Activated naive CD8-positive, alpha-beta T cell treated with anti-CD3 and anti-CD28 coated beads, Interleukin-2, amount 10 ng/mL, durations not matched to agents 7 days and 5 days (primary cell): Measurements from ENCODE around the gene EDC3. TPM values are rescaled to one million over a fixed set of nuclear protein-coding genes. Genes with fewer than 3 reads are reported as not detected.

Experiments used
- ATAC-seq: fragments of 150-1000 bp; cut with Tn5 transposase; one replicate; pipeline ENCODE4 v1.10.0; 2021; ENCODE audit warnings: low read depth, moderate library complexity
- POLR2A ChIA-PET: fragments of 350-600 bp; sonication (Branson Sonifier 250); formaldehyde crosslinking; loops from one replicate; lab custom pipeline; 2021; ENCODE audit warnings: antibody characterized with exemption; lab: Charles Lee
- DNase-seq: peaks from one replicate; pipeline ENCODE4 v3.0.0; 2021
- H3K27ac Mint-ChIP-seq: one replicate; pipeline ENCODE4 v1.8.0; 2022; ENCODE audit warnings: mild to moderate bottlenecking, mixed read lengths
- H3K27me3 Mint-ChIP-seq: one replicate; pipeline ENCODE4 v1.8.0; 2022; ENCODE audit warnings: mild to moderate bottlenecking, moderate library complexity, mixed read lengths
- H3K36me3 Mint-ChIP-seq: one replicate; pipeline ENCODE4 v1.8.0; 2021; ENCODE audit warnings: mild to moderate bottlenecking, mixed read lengths
- H3K4me1 Mint-ChIP-seq: one replicate; pipeline ENCODE4 v1.8.0; 2021; ENCODE audit warnings: mixed read lengths
- H3K4me3 Mint-ChIP-seq: one replicate; pipeline ENCODE4 v1.8.0; 2022; ENCODE audit warnings: mild to moderate bottlenecking, moderate library complexity, mixed read lengths
- H3K9me3 Mint-ChIP-seq: one replicate; pipeline ENCODE4 v1.8.0; 2021; ENCODE audit warnings: mixed read lengths
- total RNA-seq, 2 experiments: library from RNA; stranded (reverse); gene quantifications; one replicate each; pipeline ENCODE4 v1.2.3, GENCODE V29; 2021

The EDC3 gene
- total RNA-seq, 2 experiments from 2014 or later: 46.7 to 47.0 TPM

GRCh38 chr15:74614744-74615507 lies 80.9 kb downstream of the EDC3 start:
- H3K4me3 Mint-ChIP-seq: peak overlapping the region; percentile 96
- H3K4me1 Mint-ChIP-seq: peaks cover 23% of the 10 kb centered on the region
- DNase-seq: peak; percentile 97
- H3K9me3 Mint-ChIP-seq: no peaks in the 10 kb centered on the region
- peaks cover 6% of the 10 kb centered on the region for H3K36me3 Mint-ChIP-seq
- peak; percentile 43 for ATAC-seq
- POLR2A ChIA-PET: interaction anchor here (0.6 to 9.2 kb wide), 18 partner anchors 10 to 323 kb away, joined by 3 to 49 read pairs (median 4); partner anchors contain the start of genes ARID3B, COX5A, CSK and CYP1A1
- no peaks in the 10 kb centered on the region for H3K27me3 Mint-ChIP-seq
- H3K27ac Mint-ChIP-seq: peak overlapping the region; percentile 95

GRCh38 chr15:74613953-74614743 lies 81.7 kb downstream of the EDC3 start:
- ATAC-seq: no peak
- Mint-ChIP-seq H3K27me3 (no peaks in the 10 kb centered on the region), H3K9me3 (no peaks in the 10 kb centered on the region), H3K4me1 (peaks cover 23% of the 10 kb centered on the region), H3K4me3 (peak overlapping the region; percentile 96), H3K27ac (peak overlapping the region; percentile 45), H3K36me3 (peaks cover 4% of the 10 kb centered on the region)
- no peak for DNase-seq
- POLR2A ChIA-PET: interaction anchor here (0.7 to 9.2 kb wide), 14 partner anchors 11 to 240 kb away, joined by 3 to 49 read pairs (median 8); partner anchors contain the start of genes ARID3B, CSK, CYP1A1 and UBL7

- no peak for DNase-seq
- peaks cover 20% of the 10 kb centered on the region for H3K4me1 Mint-ChIP-seq
- H3K27ac Mint-ChIP-seq: peak overlapping the region; percentile 15
- H3K4me3 Mint-ChIP-seq: peak overlapping the region; percentile 32
- no peaks in the 10 kb centered on the region for H3K9me3 Mint-ChIP-seq
- ATAC-seq: no peak
- H3K36me3 Mint-ChIP-seq: peaks cover 4% of the 10 kb centered on the region
- H3K27me3 Mint-ChIP-seq: no peaks in the 10 kb centered on the region
- POLR2A ChIA-PET: interaction anchor here (9.2 kb wide), 1 partner anchor 14 kb away, joined by 49 read pairs; no protein-coding TSS in a partner anchor
Observed at GRCh38 chr15:74613089-74613952, 82.5 kb downstream of the EDC3 start.

DNA sequence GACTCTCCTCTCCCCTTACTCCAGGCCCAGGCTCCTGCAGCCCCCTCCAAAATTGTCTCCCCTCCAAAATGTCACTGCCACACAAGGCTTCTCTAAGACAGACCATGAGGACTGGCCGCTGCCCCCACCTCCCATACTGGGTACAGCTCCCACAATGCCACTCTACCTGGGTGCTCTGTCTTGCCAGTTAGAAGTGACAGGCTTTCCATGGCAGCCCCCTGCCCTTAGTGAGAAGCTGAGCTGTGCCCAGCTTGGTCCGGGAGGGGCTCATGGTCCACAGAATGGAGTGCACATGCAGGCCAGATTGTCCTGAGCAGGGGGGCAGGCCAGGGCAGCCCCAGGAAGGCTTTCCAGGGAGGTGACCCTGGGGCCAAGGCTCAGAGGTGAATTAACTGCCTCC lies 83.1 kb downstream of the EDC3 start:
- Mint-ChIP-seq H3K9me3 (no peaks in the 10 kb centered on the region), H3K27ac (no peak overlapping the region), H3K4me1 (peaks cover 14% of the 10 kb centered on the region), H3K27me3 (no peaks in the 10 kb centered on the region), H3K4me3 (peak overlapping the region; percentile 17), H3K36me3 (peaks cover 4% of the 10 kb centered on the region)
- no peak for DNase-seq
- POLR2A ChIA-PET: interaction anchor here (0.8 to 9.2 kb wide), 2 partner anchors 14 to 71 kb away, joined by 3 to 49 read pairs; partner anchors contain the start of gene ARID3B
- no peak for ATAC-seq

GRCh38 chr15:74611834-74612233 lies 84.0 kb downstream of the EDC3 start:
- no peak for ATAC-seq
- POLR2A ChIA-PET: interaction anchor here (0.8 to 9.2 kb wide), 2 partner anchors 13 to 71 kb away, joined by 3 to 49 read pairs; partner anchors contain the start of gene ARID3B
- Mint-ChIP-seq H3K9me3 (no peaks in the 10 kb centered on the region), H3K4me1 (peaks cover 6% of the 10 kb centered on the region), H3K36me3 (peaks cover 3% of the 10 kb centered on the region), H3K27ac (no peak overlapping the region), H3K27me3 (no peaks in the 10 kb centered on the region), H3K4me3 (no peak overlapping the region)
- no peak for DNase-seq

DNA sequence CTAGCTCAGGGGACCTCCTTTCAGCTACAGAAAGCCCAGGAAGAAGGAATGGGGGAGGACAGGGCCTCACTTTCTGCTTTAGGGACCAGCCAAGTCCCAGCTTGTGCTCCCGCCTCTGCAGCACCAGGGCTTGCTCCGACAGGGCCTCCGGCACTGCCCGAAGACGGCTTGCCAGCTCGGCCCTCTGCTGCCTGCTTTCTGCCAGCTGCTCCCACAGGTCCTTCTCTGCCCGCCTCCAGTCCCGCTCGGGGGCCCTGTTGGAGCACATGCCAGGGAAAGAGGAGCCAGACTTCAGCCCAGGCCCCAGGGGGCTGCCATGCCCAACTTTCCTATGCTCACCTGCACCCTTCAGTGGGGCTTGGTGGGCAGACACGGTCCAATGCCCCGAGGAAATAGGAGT lies 84.5 kb downstream of the EDC3 start:
- POLR2A ChIA-PET: interaction anchor here (9.2 kb wide), 1 partner anchor 12 kb away, joined by 49 read pairs; no protein-coding TSS in a partner anchor
- no peaks in the 10 kb centered on the region for H3K9me3 Mint-ChIP-seq
- no peak overlapping the region for H3K4me3 Mint-ChIP-seq
- H3K4me1 Mint-ChIP-seq: peaks cover 4% of the 10 kb centered on the region
- H3K27ac Mint-ChIP-seq: no peak overlapping the region
- H3K36me3 Mint-ChIP-seq: peaks cover under 1% of the 10 kb centered on the region
- ATAC-seq (no peak), DNase-seq (no peak)
- H3K27me3 Mint-ChIP-seq: no peaks in the 10 kb centered on the region

DNA sequence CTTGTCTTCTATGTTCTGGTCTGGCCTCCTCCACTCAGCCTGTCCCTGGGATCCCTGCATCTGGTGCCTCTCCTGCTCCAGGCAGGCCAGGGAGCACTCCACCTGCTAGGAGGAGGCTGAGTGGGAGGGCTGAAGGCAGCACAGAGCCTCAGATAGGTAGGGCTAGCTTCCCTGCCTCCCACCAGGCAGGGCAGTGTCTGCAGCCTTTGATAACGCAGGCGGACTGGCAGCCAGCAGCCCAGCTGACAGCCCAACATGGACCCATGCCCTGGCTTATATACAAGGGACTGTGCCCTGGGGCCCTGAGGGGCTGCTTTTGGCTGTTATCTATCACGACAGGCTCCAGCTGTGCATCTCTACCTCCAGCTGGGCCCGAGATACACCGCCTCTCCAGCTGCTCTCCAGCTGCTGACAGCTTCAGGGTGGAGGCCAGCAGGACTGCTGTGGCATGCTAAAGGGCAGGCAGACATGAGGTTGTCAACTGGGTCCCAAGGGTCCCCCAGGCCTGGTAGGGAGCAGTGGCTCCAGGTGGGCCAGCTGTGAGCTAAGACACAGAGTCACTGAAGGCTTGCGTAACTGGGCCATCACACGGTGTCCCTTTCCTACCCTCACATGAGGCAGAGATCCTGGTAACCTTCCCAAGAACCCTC lies 85.4 kb downstream of the EDC3 start:
- H3K36me3 Mint-ChIP-seq: no peaks in the 10 kb centered on the region
- no peak overlapping the region for H3K4me3 Mint-ChIP-seq
- POLR2A ChIA-PET: interaction anchor here (0.6 to 9.2 kb wide), 2 partner anchors 11 to 315 kb away, joined by 4 to 49 read pairs; no protein-coding TSS in a partner anchor
- DNase-seq (no peak), ATAC-seq (no peak)
- H3K9me3 Mint-ChIP-seq: no peaks in the 10 kb centered on the region
- no peaks in the 10 kb centered on the region for H3K27me3 Mint-ChIP-seq
- no peak overlapping the region for H3K27ac Mint-ChIP-seq
- peaks cover 5% of the 10 kb centered on the region for H3K4me1 Mint-ChIP-seq

- ATAC-seq (no peak), DNase-seq (no peak)
- Mint-ChIP-seq H3K4me1 (peaks cover 5% of the 10 kb centered on the region), H3K27ac (no peak overlapping the region), H3K4me3 (no peak overlapping the region), H3K9me3 (no peaks in the 10 kb centered on the region), H3K36me3 (no peaks in the 10 kb centered on the region), H3K27me3 (no peaks in the 10 kb centered on the region)
- POLR2A ChIA-PET: interaction anchor here (0.6 to 9.2 kb wide), 2 partner anchors 11 to 316 kb away, joined by 4 to 49 read pairs; no protein-coding TSS in a partner anchor
Observed at GRCh38 chr15:74609938-74610301, 85.9 kb downstream of the EDC3 start.

GRCh38 chr15:74608786-74609185 lies 87.0 kb downstream of the EDC3 start:
- no peak for DNase-seq
- Mint-ChIP-seq H3K4me3 (no peak overlapping the region), H3K4me1 (peaks cover 5% of the 10 kb centered on the region), H3K9me3 (no peaks in the 10 kb centered on the region), H3K36me3 (no peaks in the 10 kb centered on the region), H3K27me3 (no peaks in the 10 kb centered on the region), H3K27ac (no peak overlapping the region)
- no peak for ATAC-seq
- POLR2A ChIA-PET: interaction anchor here (0.6 to 9.2 kb wide), 3 partner anchors 10 to 206 kb away, joined by 3 to 49 read pairs (median 3); no protein-coding TSS in a partner anchor

DNA sequence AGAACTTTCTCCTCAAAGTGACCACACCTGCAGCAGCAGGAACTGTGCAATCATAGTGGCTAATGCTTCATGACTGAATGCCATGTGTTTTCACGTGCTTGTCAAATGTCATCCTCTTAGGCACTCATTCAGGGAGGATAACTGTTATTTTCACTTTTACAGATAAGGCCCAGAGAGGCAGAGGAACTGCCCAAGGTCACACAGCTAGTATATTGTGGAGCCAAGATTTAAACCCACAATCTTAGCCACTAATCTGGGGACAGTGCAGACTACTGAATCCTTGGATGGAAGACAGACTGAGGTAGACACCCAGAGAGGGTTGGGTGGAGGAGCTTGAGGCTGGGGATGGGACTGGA lies 90.1 kb downstream of the EDC3 start:
- H3K36me3 Mint-ChIP-seq: no peaks in the 10 kb centered on the region
- H3K4me3 Mint-ChIP-seq: no peak overlapping the region
- H3K27me3 Mint-ChIP-seq: no peaks in the 10 kb centered on the region
- DNase-seq (no peak), ATAC-seq (no peak)
- H3K9me3 Mint-ChIP-seq: no peaks in the 10 kb centered on the region
- peak overlapping the region; percentile 20 for H3K27ac Mint-ChIP-seq
- POLR2A ChIA-PET: interaction anchor here (0.6 kb wide), 1 partner anchor 83 kb away, joined by 4 read pairs; no protein-coding TSS in a partner anchor
- peaks cover 1% of the 10 kb centered on the region for H3K4me1 Mint-ChIP-seq

DNA sequence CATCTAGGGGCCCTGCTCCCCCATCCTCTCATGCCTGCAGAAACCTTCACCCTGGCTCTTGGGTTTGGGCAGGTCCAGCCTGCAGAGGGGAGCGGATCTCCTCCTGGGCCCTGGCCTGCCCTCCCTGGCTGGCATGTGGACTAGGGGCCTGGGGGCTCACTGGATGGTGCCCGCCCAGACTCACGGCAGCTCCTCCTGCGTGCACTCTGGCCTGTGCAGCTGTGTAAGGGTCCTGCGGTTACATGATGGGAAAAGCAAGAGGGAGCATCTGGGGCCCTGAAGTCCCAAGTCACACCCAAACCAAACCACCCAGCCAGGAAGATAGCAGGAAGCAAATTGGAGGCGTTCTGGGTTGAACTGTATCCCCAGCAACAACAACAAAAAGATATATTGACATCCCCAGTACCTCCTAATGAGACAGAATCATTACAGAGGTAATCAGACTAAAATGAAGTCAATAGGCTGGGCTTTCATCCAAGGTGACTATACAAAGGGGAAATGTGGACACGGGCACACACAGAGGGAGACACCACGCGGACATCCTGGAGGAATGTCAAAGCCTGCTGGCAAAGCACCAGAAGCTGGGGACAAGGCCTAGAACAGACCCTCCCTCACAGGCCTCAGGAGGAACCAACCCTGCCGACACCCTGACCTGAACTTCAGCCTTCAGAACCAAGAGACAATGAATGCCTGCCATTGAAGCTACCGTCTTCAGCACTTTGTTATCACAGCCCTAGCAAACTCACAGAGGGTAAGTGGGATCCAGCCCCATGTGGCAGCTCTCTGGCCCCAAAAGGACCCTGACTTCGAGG lies 90.6 kb downstream of the EDC3 start:
- peak overlapping the region; percentile 20 for H3K27ac Mint-ChIP-seq
- H3K4me3 Mint-ChIP-seq: no peak overlapping the region
- no peak for ATAC-seq
- peaks cover 1% of the 10 kb centered on the region for H3K4me1 Mint-ChIP-seq
- H3K36me3 Mint-ChIP-seq: no peaks in the 10 kb centered on the region
- DNase-seq: no peak
- no peaks in the 10 kb centered on the region for H3K9me3 Mint-ChIP-seq
- no peaks in the 10 kb centered on the region for H3K27me3 Mint-ChIP-seq
- POLR2A ChIA-PET: no interaction called here
